ENCODE measurements around the gene TASL. TPM values are rescaled to one million over a fixed set of nuclear protein-coding genes. Genes with fewer than 3 reads are reported as not detected.

TASL gene
- total and polyA plus RNA-seq, 2 of the 8 experiments (the other 6 are each of a cell fraction or from before 2014, with no cell fraction given) = not detected

DNA sequence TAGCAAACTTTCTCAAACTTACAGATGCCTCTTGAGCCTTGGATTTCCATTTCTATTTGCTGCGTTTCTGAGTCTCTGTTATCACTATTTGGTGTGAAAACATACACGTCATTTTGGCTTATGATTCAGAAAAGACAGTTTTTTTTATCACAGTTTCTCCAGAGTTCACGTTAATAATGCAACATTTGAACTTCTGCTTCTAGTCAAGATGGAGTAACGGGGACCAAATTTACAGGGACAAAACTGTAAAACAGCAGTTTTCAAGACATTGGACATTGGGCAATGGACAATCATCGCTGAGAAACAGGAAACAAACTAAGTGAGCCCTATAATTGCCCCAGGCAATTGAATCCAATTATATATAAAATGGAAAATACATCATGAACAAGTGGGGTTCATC, 36.2 kb upstream of the TASL start:
- no peaks in the 10 kb centered on the region for H3K36me3 ChIP-seq (ENCODE audit: control insufficient read depth in 2 of 4, insufficient read depth in 4 of 4, low read length in 3 of 4)
- H2AK5ac ChIP-seq (ENCODE audit: low read depth, low read length) = no peak overlapping the region
- no peak overlapping the region for H2AFZ ChIP-seq (ENCODE audit: low read length)
- ChIA-PET POLR2A (ENCODE audit: partially characterized antibody) (no interaction called here), CTCF (ENCODE audit: partially characterized antibody) (interaction anchor here (1.8 kb wide), 1 partner anchor 22 kb away, joined by 4 read pairs; no protein-coding TSS in a partner anchor)
- H3K4ac ChIP-seq (replicated peaks; ENCODE audit: insufficient read length, low read depth, low read length) = no peak overlapping the region
- H3K23ac ChIP-seq (ENCODE audit: insufficient read length) = no peak overlapping the region
- no peak overlapping the region for H2BK5ac ChIP-seq (ENCODE audit: low read depth, low read length)
- H2BK120ac ChIP-seq (replicated peaks; ENCODE audit: low read depth, low read length) = no peak overlapping the region
- H2BK20ac ChIP-seq (ENCODE audit: low read length) = no peak overlapping the region
- H3K4me1 ChIP-seq (replicated peaks in 1 of 4; ENCODE audit: control insufficient read depth in 3 of 4, insufficient read depth in 4 of 4, low read length in 3 of 4) = no peaks in the 10 kb centered on the region
- FAIRE-seq = no peak
- H3K27ac ChIP-seq (ENCODE audit: low read depth, low read length) = no peak overlapping the region
- no peak for DNase-seq (ENCODE audit: low read depth in 1 of 2, low spot score in 2 of 2)
- H3K56ac ChIP-seq (replicated peaks; ENCODE audit: insufficient read length, low read depth, low read length) = no peak overlapping the region
- H3K4me3 ChIP-seq (ENCODE audit: extremely low read depth in 1 of 4, insufficient read depth in 2 of 4, low read depth in 3 of 4, low read length in 4 of 4) = no peak overlapping the region
- H3K14ac ChIP-seq (ENCODE audit: insufficient read length) = no peak overlapping the region
- no peak for TF ChIP-seq TEAD4 (IDR thresholded peaks at IDR 0.05; ENCODE audit: low read depth, low read length)
- TF ChIP-seq TAF1 (IDR thresholded peaks at IDR 0.05; ENCODE audit: low read depth, low read length) = no peak
- TF ChIP-seq BCL11A (IDR thresholded peaks at IDR 0.05; ENCODE audit: low read depth in 2 of 2, low read length in 2 of 2) = no peak
- TF ChIP-seq ZNF274 (IDR thresholded peaks at IDR 0.05; ENCODE audit: borderline replicate concordance, extremely low read depth, low read length) = no peak
- TF ChIP-seq POLR2A (IDR thresholded peaks at IDR 0.05; ENCODE audit: control extremely low read depth in 1 of 2, low read depth in 2 of 2, low read length in 2 of 2) = no peak
- TF ChIP-seq EP300 (IDR thresholded peaks at IDR 0.05; ENCODE audit: borderline replicate concordance in 1 of 2, low read depth in 2 of 2, low read length in 2 of 2) = no peak
- TF ChIP-seq POU5F1 (IDR thresholded peaks at IDR 0.05; ENCODE audit: low read depth, low read length) = no peak
- TF ChIP-seq EZH2 (IDR thresholded peaks at IDR 0.05; ENCODE audit: low read depth, low read length, severe bottlenecking) = no peak
- no peak overlapping the region for H4K5ac ChIP-seq (ENCODE audit: insufficient read length, low read depth, low read length)
- H4K91ac ChIP-seq (replicated peaks; ENCODE audit: insufficient read length, low read length) = no peak overlapping the region
- no peaks in the 10 kb centered on the region for H3K27me3 ChIP-seq (replicated peaks in 1 of 4; ENCODE audit: control insufficient read depth in 3 of 4, extremely low read depth in 1 of 4, insufficient read depth in 3 of 4, low read length in 3 of 4)
- H2BK12ac ChIP-seq (ENCODE audit: low read depth, low read length) = no peak overlapping the region
- H2BK15ac ChIP-seq (ENCODE audit: low read length) = no peak overlapping the region
- no peaks in the 10 kb centered on the region for H3K79me2 ChIP-seq (ENCODE audit: control insufficient read depth in 1 of 2, insufficient read depth in 2 of 2, low read length in 2 of 2)
- H3K4me2 ChIP-seq (ENCODE audit: insufficient read depth in 1 of 2, low read depth in 2 of 2, low read length in 2 of 2) = no peak overlapping the region
- no peak overlapping the region for H4K8ac ChIP-seq (ENCODE audit: extremely low read depth, insufficient read depth, low read length)
- no peaks in the 10 kb centered on the region for H3K79me1 ChIP-seq (ENCODE audit: low read depth, low read length)
- H3K9me3 ChIP-seq (ENCODE audit: insufficient read depth in 2 of 2, low read depth in 1 of 2, low read length in 1 of 2) = no peaks in the 10 kb centered on the region
- no peaks in the 10 kb centered on the region for H3K23me2 ChIP-seq (ENCODE audit: low read depth, low read length)
- no peaks in the 10 kb centered on the region for H4K20me1 ChIP-seq (replicated peaks in 1 of 2; ENCODE audit: control insufficient read depth in 1 of 2, insufficient read depth in 2 of 2, low read length in 2 of 2)
- WGBS, 2 experiments (ENCODE audit: extremely low coverage in 1 of 2, insufficient coverage in 1 of 2, insufficient read length in 1 of 2, insufficient replicate concordance in 2 of 2, low coverage in 1 of 2, low lambda C conversion rate in 2 of 2, missing lambda C conversion rate in 1 of 2) = 88% methylated on average over 5 of the region's 5 CpGs; no CpG with 5 or more reads in 1 of the 2 experiments
- no peak overlapping the region for H3K18ac ChIP-seq (ENCODE audit: extremely low read depth, low read length)
- no peak overlapping the region for H3K9ac ChIP-seq (replicated peaks in 1 of 4; ENCODE audit: extremely low read depth in 1 of 4, low read depth in 3 of 4, low read length in 3 of 4)
